ENCODE data around the gene PLPP4.

DNA sequence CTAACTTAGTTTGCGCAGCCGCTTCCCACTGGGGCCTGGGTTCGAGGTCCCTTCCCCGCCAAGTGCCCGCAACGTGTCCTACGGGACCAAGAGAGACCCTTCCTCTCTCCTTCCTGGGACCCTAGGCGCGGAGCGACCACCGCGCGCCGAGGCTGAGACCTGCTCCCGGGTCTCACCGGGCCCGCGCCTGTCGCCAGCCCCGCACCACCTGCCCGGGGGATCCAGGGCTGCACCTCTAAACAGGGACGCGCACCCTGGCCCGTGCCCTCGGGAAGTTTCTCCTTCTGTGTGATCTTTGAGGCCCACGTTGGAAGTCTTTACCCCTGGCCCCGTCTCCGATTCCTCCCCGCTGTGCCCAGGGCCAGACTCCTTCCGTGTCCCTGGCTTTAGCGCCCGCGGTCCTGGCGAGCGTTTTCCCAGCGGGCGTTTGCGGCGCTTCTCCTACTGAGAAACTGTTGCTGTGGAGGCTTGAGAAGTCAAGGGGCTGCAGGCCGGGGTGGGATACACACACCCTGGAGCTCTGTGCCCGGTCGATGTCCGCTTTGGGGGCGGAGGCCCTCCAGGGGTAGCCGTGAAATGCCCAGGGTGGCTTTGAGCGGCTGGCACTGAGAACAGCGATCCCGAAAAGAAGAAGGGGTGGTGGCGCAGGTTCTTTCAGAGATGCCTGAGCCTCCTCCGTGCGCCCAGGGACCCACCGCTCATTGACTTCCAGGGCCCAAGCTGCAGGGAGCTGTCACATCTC is 575 bp downstream of the PLPP4 start:
- TF ChIP-seq, protein P1, sequence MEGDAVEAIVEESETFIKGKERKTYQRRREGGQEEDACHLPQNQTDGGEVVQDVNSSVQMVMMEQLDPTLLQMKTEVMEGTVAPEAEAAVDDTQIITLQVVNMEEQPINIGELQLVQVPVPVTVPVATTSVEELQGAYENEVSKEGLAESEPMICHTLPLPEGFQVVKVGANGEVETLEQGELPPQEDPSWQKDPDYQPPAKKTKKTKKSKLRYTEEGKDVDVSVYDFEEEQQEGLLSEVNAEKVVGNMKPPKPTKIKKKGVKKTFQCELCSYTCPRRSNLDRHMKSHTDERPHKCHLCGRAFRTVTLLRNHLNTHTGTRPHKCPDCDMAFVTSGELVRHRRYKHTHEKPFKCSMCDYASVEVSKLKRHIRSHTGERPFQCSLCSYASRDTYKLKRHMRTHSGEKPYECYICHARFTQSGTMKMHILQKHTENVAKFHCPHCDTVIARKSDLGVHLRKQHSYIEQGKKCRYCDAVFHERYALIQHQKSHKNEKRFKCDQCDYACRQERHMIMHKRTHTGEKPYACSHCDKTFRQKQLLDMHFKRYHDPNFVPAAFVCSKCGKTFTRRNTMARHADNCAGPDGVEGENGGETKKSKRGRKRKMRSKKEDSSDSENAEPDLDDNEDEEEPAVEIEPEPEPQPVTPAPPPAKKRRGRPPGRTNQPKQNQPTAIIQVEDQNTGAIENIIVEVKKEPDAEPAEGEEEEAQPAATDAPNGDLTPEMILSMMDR (IDR thresholded peaks at IDR 0.05), result no peak
- TF ChIP-seq POLR2A (IDR thresholded peaks at IDR 0.05), result no peak
